K562 (cell line): ENCODE results near the gene TCIRG1. TPM values are rescaled to one million over a fixed set of nuclear protein-coding genes. Genes with fewer than 3 reads are reported as not detected.

Source experiments
- ELK1 ChIP-seq: sonication (generic); formaldehyde crosslinking; IDR thresholded peaks from 2 replicates; pipeline ENCODE4 v1.8.1; 2022; ENCODE audit warnings: missing genetic modification reagents
- GATAD2A ChIP-seq: fragments of 450-650 bp; IDR thresholded peaks from 2 replicates; pipeline ENCODE4 v1.6.1; 2017
- HMG20A ChIP-seq: fragments of 450-650 bp; formaldehyde crosslinking; conservative IDR thresholded peaks from 2 replicates; pipeline ENCODE4 v1.4.0; 2020; ENCODE audit warnings: mild to moderate bottlenecking, mixed read lengths
- HNRNPLL ChIP-seq: fragments of 200-400 bp; formaldehyde crosslinking; IDR thresholded peaks from 2 replicates; pipeline ENCODE4 v1.6.1; 2017; ENCODE audit warnings: low read length, low read depth, mild to moderate bottlenecking; ENCODE audit not compliant: poor library complexity, severe bottlenecking
- KDM2B ChIP-seq: fragments of 250-450 bp; sonication (Bioruptor Pico); IDR thresholded peaks from 2 replicates; pipeline ENCODE4 v1.8.0; 2021; ENCODE audit warnings: mild to moderate bottlenecking, moderate library complexity
- KLF16 ChIP-seq: IDR thresholded peaks from 2 replicates; pipeline ENCODE4 v1.6.1; 2016; ENCODE audit warnings: antibody characterized with exemption
- MTF1 ChIP-seq: fragments of 250-450 bp; sonication (Bioruptor Pico); IDR thresholded peaks from 2 replicates; pipeline ENCODE4 v1.9.0; 2021; ENCODE audit warnings: moderate library complexity, mild to moderate bottlenecking, inconsistent platforms, borderline replicate concordance
- RCOR1 ChIP-seq, 2 experiments: IDR thresholded peaks; 2 replicates each; pipeline ENCODE4 v1.6.1; 2012; ENCODE audit warnings: low read depth in 2 of 2, low read length in 2 of 2, borderline replicate concordance in 1 of 2, improper control_type of control experiment in 1 of 2
- TAF15 ChIP-seq: fragments of 200-400 bp; formaldehyde crosslinking; IDR thresholded peaks from 2 replicates; pipeline ENCODE4 v1.6.1; 2017; ENCODE audit warnings: mild to moderate bottlenecking, low read depth, low read length, moderate library complexity
- TAF9B ChIP-seq: fragments of 450-650 bp; IDR thresholded peaks from 2 replicates; pipeline ENCODE4 v1.6.1; 2018; ENCODE audit warnings: mild to moderate bottlenecking; ENCODE audit not compliant: partially characterized antibody
- TRIM24 ChIP-seq, 2 experiments: fragments of 450-650 bp; IDR thresholded peaks; 2 replicates each; pipeline ENCODE4 v1.6.1; 2016
- YY1 ChIP-seq, 3 experiments: IDR thresholded peaks; 2 replicates each; pipeline ENCODE4 v1.6.1; 2011; ENCODE audit warnings: low read length in 2 of 3, mild to moderate bottlenecking in 2 of 3, moderate library complexity in 2 of 3, borderline replicate concordance in 1 of 3, control low read depth in 1 of 3, low read depth in 1 of 3; ENCODE audit not compliant: insufficient read depth in 3 of 3, insufficient replicate concordance in 2 of 3, control insufficient read depth in 1 of 3, insufficient read length in 1 of 3; ENCODE audit errors: extremely low read depth in 1 of 3
- ZNF398 ChIP-seq: fragments of 250-450 bp; sonication (Bioruptor Pico); IDR thresholded peaks from 2 replicates; pipeline ENCODE4 v1.8.0; 2021; ENCODE audit warnings: moderate library complexity, mild to moderate bottlenecking, inconsistent platforms
- ZNF584 ChIP-seq: fragments of 200-800 bp; sonication (Bioruptor generic); IDR thresholded peaks from 2 replicates; pipeline ENCODE4 v1.6.1; 2016; ENCODE audit warnings: low read depth, mild to moderate bottlenecking, missing genetic modification characterization, missing compliant biosample characterization
- polyA plus RNA-seq, 8 experiments: library from polyadenylated mRNA; depleted of rRNA in 4 of 8; stranded (reverse) in 5 of 8; unstranded in 3 of 8; fragments of >200 nt; fragmentation: Nextera tagmentation in 2 of 8; fragmentation: Illumina TruSeq in 1 of 8; extraction: Ambion mirVana in 2 of 8; extraction: Trizol in 1 of 8; gene quantifications; 2 replicates each; pipeline versions ENCODE4 v1.2.1 to v1.2.3, GENCODE V29; 2011 to 2014; ENCODE audit warnings: inconsistent platforms in 1 of 8, missing spikeins in 1 of 8
- total RNA-seq, 7 experiments: library from RNA; depleted of rRNA in 6 of 7; stranded (reverse); fragments of >200 nt in 6 of 7; fragmentation: Illumina TruSeq in 2 of 7; extraction: Trizol in 2 of 7; gene quantifications; 2 replicates each; pipeline versions ENCODE4 v1.2.1 to v1.2.3, GENCODE V29; 2011 to 2021; ENCODE audit warnings: low replicate concordance in 1 of 7
- TF ChIP-seq, protein P1 (sequence below), 3 experiments: fragments of 200-800 bp in 1 of 3; sonication (Bioruptor generic) in 1 of 3; sonication (generic) in 1 of 3; formaldehyde crosslinking in 1 of 3; IDR thresholded peaks; 2 replicates each; pipeline versions ENCODE4 v1.6.1 to v1.8.0; 2016 to 2022; ENCODE audit warnings: mild to moderate bottlenecking in 2 of 3, missing compliant biosample characterization in 2 of 3, missing genetic modification characterization in 2 of 3, missing genetic modification reagents in 1 of 3
- TF ChIP-seq, protein P2 (sequence below): fragments of 250-450 bp; sonication (Bioruptor Pico); IDR thresholded peaks from 2 replicates; pipeline ENCODE4 v1.8.0; 2022; ENCODE audit warnings: inconsistent platforms
- TF ChIP-seq, protein P3 (sequence below): sonication (generic); formaldehyde crosslinking; IDR thresholded peaks from 2 replicates; pipeline ENCODE4 v1.4.0; 2020; ENCODE audit warnings: mild to moderate bottlenecking, missing genetic modification reagents

The TCIRG1 gene
- total and polyA plus RNA-seq, 9 of the 15 experiments (the other 6 are each of a cell fraction or from before 2014, with no cell fraction given), result 0.49 to 143 (median 24.4) TPM

DNA sequence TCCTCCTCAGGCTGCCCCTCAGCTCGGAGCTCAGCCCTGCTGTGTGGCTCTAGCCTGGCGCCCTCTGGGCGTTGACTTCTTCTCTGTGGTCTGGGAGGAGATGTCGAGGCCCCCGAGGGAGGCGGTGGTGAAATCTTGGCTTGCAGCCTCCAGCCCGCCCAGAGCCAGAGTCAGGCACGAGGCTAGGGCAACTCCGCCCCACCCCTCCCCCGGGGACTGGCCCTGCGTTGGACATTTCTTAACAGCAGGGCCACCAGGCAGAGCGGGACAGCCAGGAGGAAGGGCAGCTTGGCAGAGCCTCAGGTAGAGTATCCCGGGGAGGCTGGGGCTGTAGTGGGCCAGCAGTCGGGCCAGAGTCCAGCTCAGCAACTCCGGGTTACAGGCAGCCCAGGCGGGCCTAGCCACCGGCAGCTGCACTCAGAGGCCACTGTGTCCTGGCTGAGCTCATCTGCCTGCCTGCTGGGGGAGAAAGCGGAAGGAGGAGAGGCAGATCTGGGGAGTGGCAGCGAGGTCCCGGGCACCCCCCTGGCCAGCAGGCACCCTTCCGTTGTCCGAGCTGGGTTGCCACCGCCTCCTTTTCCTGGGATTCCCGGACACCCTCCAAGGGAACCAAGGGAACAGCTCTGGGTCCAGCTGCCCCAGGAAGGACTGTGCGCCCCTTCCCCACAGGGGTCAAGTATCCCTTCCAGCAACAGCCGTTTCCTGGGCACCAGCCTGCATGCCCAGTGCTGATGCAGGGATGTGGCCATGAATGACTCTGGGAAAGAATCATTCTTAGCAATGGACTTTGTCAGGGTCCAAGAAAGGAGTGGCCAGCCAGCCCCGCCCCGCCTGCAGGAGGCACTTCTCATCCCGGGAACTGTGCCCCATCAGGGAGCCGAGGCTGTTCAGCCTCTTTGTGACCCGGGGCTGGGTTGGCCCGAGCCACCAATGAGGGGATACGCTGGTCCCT, 28.5 kb upstream of the TCIRG1 start, which contains the start of gene ALDH3B1 (continued):
- no peak for TF ChIP-seq YY1 (IDR thresholded peaks at IDR 0.05; ENCODE audit: borderline replicate concordance in 1 of 3, control insufficient read depth in 1 of 3, extremely low read depth in 1 of 3, insufficient read depth in 3 of 3, insufficient read length in 1 of 3, insufficient replicate concordance in 2 of 3, low read depth in 1 of 3, low read length in 2 of 3)
- TF ChIP-seq GATAD2A, result no peak
- no peak for TF ChIP-seq ZNF398 (CRISPR knock-in tag)
- no peak for TF ChIP-seq MTF1 (CRISPR knock-in tag)
- TF ChIP-seq ZNF584 (CRISPR knock-in tag), result no peak
- TF ChIP-seq, protein P1, sequence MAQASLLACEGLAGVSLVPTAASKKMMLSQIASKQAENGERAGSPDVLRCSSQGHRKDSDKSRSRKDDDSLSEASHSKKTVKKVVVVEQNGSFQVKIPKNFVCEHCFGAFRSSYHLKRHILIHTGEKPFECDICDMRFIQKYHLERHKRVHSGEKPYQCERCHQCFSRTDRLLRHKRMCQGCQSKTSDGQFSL (CRISPR knock-in tag; IDR thresholded peaks at IDR 0.05), result no peak
- TF ChIP-seq, protein P1 (tag; IDR thresholded peaks at IDR 0.05), result no peak
- TF ChIP-seq HNRNPLL, result no peak
- TF ChIP-seq RCOR1 (IDR thresholded peaks at IDR 0.05; ENCODE audit: borderline replicate concordance in 1 of 2, low read depth in 2 of 2, low read length in 2 of 2), result peak in 1 of 2 experiments; percentile 48; a peak in 1 of 4 replicates
- TF ChIP-seq KDM2B, result no peak
- no peak for TF ChIP-seq HMG20A
- TF ChIP-seq, protein P2, sequence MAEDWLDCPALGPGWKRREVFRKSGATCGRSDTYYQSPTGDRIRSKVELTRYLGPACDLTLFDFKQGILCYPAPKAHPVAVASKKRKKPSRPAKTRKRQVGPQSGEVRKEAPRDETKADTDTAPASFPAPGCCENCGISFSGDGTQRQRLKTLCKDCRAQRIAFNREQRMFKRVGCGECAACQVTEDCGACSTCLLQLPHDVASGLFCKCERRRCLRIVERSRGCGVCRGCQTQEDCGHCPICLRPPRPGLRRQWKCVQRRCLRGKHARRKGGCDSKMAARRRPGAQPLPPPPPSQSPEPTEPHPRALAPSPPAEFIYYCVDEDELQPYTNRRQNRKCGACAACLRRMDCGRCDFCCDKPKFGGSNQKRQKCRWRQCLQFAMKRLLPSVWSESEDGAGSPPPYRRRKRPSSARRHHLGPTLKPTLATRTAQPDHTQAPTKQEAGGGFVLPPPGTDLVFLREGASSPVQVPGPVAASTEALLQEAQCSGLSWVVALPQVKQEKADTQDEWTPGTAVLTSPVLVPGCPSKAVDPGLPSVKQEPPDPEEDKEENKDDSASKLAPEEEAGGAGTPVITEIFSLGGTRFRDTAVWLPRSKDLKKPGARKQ (CRISPR knock-in tag), result no peak
- TF ChIP-seq KLF16, result no peak
- TF ChIP-seq, protein P3, sequence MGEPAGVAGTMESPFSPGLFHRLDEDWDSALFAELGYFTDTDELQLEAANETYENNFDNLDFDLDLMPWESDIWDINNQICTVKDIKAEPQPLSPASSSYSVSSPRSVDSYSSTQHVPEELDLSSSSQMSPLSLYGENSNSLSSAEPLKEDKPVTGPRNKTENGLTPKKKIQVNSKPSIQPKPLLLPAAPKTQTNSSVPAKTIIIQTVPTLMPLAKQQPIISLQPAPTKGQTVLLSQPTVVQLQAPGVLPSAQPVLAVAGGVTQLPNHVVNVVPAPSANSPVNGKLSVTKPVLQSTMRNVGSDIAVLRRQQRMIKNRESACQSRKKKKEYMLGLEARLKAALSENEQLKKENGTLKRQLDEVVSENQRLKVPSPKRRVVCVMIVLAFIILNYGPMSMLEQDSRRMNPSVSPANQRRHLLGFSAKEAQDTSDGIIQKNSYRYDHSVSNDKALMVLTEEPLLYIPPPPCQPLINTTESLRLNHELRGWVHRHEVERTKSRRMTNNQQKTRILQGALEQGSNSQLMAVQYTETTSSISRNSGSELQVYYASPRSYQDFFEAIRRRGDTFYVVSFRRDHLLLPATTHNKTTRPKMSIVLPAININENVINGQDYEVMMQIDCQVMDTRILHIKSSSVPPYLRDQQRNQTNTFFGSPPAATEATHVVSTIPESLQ (CRISPR knock-in tag), result no peak
- TF ChIP-seq ELK1 (CRISPR knock-in tag), result no peak
- TF ChIP-seq TAF9B, result no peak
- no peak for TF ChIP-seq TAF15
- TF ChIP-seq TRIM24 (IDR thresholded peaks at IDR 0.05), result no peak
